ENCODE data around the gene EARS2. TPM values are rescaled to one million over a fixed set of nuclear protein-coding genes. Genes with fewer than 3 reads are reported as not detected.

The EARS2 gene
- total RNA-seq (2022; extraction: Qiagen RNA extraction): 24.0 to 34.1 TPM (median 31.5 TPM) in 5 replicates

DNA sequence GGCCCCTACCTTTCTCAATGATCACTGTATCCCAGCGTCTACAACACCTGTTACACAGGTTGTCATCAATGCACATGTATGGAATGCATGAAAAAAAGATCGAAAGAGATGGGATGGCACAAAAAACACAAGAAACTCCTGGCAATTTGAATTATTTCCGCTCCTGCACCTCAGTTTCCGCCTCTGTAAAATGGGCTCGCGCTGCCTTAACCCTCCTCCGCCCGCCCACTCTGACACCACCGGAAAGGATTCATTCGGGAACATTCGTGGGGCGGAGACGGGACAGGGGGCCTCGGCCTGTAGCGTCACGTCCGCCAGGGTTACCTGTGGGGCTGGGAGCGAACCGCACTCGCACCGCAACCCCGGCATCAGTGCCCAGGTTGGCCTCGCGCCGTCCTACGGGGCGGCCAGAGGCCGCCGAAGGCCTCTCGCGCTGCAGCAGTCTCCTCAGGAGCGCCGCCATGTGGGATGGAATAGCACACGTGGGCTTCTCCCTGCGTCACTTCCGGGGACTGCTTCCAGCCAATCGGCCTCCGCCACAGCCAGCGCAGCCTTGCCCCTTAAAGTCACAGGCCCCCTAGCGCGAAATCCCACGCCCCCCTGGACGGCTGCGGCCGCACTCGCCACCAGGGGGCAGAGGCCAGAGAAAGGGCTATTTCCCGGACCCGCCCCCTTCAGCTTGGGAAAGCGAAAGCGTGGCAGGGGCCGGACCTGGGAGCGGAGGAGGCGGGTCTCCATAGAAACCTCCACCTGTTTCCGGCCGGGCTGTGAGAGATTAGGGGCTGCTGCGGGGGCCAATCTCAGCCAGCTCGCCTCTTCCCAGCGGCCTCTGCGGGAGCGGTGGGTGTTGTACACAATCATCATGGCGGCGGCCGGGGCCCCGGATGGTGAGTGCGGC lies at the start of gene EARS2, which contains the start of gene UBFD1:
Gene EARS2 (minus strand): TSS at position 470 of the 898 bp plus-strand sequence. CDS start 7 bp downstream, at position 463.
Gene UBFD1 (plus strand): TSS at position 847 of the 898 bp plus-strand sequence. CDS start 16 bp downstream, at position 863.

DNA sequence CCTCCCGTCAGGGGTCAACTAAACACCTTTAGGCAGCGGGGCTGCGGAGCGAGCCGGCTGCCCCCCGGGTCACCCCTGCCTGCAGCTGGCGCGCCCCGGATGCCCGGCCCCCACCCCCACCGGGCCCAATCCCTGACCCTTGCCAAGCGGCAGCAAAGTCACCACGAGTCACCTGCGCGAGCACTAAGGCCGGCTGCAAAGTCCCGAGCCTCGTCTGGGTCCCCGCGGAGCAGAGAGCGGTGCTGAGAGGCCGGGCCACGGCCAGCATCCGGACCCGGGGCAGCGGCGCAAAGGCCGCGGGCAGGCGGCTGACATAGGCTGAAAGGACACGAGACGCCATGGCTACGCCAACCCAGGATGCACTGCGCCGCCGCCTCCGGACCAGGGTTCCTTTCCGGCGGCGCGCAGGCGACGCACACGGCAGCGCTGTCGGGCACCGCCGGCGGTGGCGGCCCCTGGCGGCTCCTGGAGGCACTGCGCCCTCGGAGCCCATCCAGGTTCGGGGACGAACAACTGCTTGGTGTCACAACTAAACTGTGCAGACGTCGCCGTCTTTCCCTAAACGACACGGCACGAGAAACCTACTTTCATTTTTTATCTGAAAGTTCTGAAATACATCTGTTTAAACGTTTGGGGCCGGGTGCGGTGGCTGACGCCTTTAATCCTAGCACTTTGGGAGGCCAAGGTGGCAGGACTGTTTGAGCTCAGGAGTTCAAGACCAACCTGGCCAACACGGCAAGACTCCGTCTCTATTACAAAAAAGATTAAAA lies 39.0 kb upstream of the EARS2 start, which contains the start of gene NDUFAB1:
Gene NDUFAB1 (minus strand): TSS at position 366 of the 770 bp plus-strand sequence. CDS start 26 bp downstream, at position 340.

DNA sequence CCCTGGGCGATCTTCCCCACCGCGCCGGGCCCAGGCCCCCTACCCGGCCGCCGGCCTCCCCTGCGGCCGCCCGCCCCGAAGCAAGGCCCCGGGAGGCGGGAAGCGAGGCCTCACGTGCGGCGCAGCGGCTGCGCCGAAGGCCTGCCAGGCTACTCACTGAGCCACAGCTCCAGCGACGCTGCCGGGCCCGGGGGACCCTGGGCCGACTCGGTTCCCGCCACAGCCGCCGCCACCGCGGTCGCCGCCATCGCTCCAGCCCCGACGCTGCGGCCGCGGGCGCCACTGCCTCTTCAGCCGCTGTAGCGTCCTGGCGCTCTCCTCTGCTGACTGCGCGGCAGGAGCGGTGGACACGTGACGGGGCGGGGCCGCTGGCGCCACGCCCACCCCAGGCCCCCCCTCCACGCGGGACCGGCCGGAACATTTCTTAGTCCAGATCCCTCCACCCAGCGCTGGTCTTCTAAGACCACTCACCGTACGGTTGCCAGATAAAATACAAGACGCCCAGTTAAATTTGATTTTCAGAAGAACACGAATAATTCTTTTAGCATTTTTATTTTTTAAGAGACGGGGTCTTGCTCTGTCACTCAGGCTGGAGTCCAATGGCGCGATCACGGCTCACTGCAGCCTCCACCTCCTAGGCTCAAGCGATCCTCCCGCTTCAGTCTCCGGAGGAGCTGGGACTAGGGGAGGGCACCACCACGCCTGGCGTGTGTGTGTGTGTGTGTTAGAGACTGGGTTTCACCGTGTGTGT lies 46.8 kb downstream of the EARS2 start, which contains the start of gene GGA2:
Gene GGA2 (minus strand): TSS at position 331 of the 751 bp plus-strand sequence. CDS start 83 bp downstream, at position 248.

Other genes starting within 250 kb of the EARS2 start
- gene COG7, start 104.2 kb downstream of the EARS2 start, total RNA-seq (2022; extraction: Qiagen RNA extraction): 14.6 to 19.6 TPM (median 17.6 TPM) in 5 replicates
- 24.1 to 31.6 TPM (median 29.5 TPM) in 5 replicates for gene GGA2, start 46.9 kb downstream of the EARS2 start, total RNA-seq (2022; extraction: Qiagen RNA extraction)
- 44.5 to 54.5 TPM (median 51.4 TPM) in 5 replicates for gene UBFD1, start 377 bp upstream of the EARS2 start, total RNA-seq (2022; extraction: Qiagen RNA extraction)
- gene NDUFAB1, start 39.0 kb upstream of the EARS2 start, total RNA-seq (2022; extraction: Qiagen RNA extraction): 169 to 208 TPM (median 180 TPM) in 5 replicates
- 11.4 to 12.0 TPM (median 11.7 TPM) in 5 replicates for gene PALB2, start 84.0 kb upstream of the EARS2 start, total RNA-seq (2022; extraction: Qiagen RNA extraction)
- gene DCTN5, start 84.1 kb upstream of the EARS2 start, total RNA-seq (2022; extraction: Qiagen RNA extraction): 67.6 to 75.4 TPM (median 72.2 TPM) in 5 replicates
- 150 to 186 TPM (median 167 TPM) in 5 replicates for gene PLK1, start 121.5 kb upstream of the EARS2 start, total RNA-seq (2022; extraction: Qiagen RNA extraction)
- not detected in 5 replicates for gene ERN2, start 155.9 kb upstream of the EARS2 start, total RNA-seq (2022; extraction: Qiagen RNA extraction)
- gene CHP2, start 197.7 kb upstream of the EARS2 start, total RNA-seq (2022; extraction: Qiagen RNA extraction): 0.05 to 0.07 TPM in 2 of 5 replicates, not detected in the others

Measured in A549 treated with CORT108297 at 1 μM for 4 hours (cell line).